Fibroblast of villous mesenchyme (primary cell): ENCODE data around the gene PHF21A. TPM values are rescaled to one million over a fixed set of nuclear protein-coding genes. Genes with fewer than 3 reads are reported as not detected.
A peak's percentile ranks its signal among the peaks of the same experiment; 100 is the strongest.
"Not testable (repeated sequence)": the region's sequence is repeated elsewhere in the genome, so short reads cannot be mapped to it uniquely, and the experiment has no call there.

Experiments
- DNase-seq: peaks from one replicate; pipeline ENCODE4 v3.0.0-alpha.2; 2010; ENCODE audit warnings: low read depth
- H3K4me3 ChIP-seq: 2 replicates; pipeline ENCODE4 v1.5.1; 2011; ENCODE audit warnings: low read depth, mild to moderate bottlenecking, low read length
- CTCF ChIP-seq: IDR thresholded peaks from 2 replicates; pipeline ENCODE4 v1.5.1; 2012; ENCODE audit warnings: low read depth, mild to moderate bottlenecking, low read length; ENCODE audit not compliant: insufficient read depth
- total RNA-seq: library from RNA; depleted of rRNA; stranded (reverse); fragments of >200 nt; gene quantifications from 2 replicates; pipeline ENCODE4 v1.2.3, GENCODE V29; 2012

The PHF21A gene
- total RNA-seq, 1 donor, result 15.5 TPM

GRCh38 chr11:45904309-45904915, 216.8 kb downstream of the PHF21A start:
- DNase-seq, result no peak
- no peak for TF ChIP-seq CTCF
- H3K4me3 ChIP-seq, result no peak overlapping the region

- no peak for TF ChIP-seq CTCF
- no peak for DNase-seq
- no peak overlapping the region for H3K4me3 ChIP-seq
These were observed 218.5 kb downstream of the PHF21A start for GRCh38 chr11:45902452-45903380.

GRCh38 chr11:45901626-45902025, 219.6 kb downstream of the PHF21A start:
- H3K4me3 ChIP-seq, result no peak overlapping the region
- no peak for DNase-seq
- no peak for TF ChIP-seq CTCF

- H3K4me3 ChIP-seq, result peak overlapping the region; percentile 56
- no peak for TF ChIP-seq CTCF
- no peak for DNase-seq
These were observed 220.2 kb downstream of the PHF21A start for GRCh38 chr11:45900916-45901617.

GRCh38 chr11:45900175-45900800, 221.0 kb downstream of the PHF21A start:
- H3K4me3 ChIP-seq, result peak overlapping the region; percentile 56
- not testable (repeated sequence) for DNase-seq

GRCh38 chr11:45899448-45900174, 221.6 kb downstream of the PHF21A start:
- DNase-seq, result peak; percentile 85
- H3K4me3 ChIP-seq, result peak overlapping the region; percentile 58
- no peak for TF ChIP-seq CTCF
